Neural cell (in vitro differentiated cells): ENCODE measurements around the gene OGFOD3. TPM values are rescaled to one million over a fixed set of nuclear protein-coding genes. Genes with fewer than 3 reads are reported as not detected.

Source experiments
- H2AFZ ChIP-seq: fragments of 200-600, 300-800 bp; sonication (generic), shearing (Covaris generic); 2 replicates; pipeline ENCODE4 v1.6.0; 2014; ENCODE audit warnings: low read depth, mild to moderate bottlenecking, antibody characterized with exemption, low read length, moderate library complexity
- H3F3A ChIP-seq: fragments of 200-600 bp; shearing (Covaris generic); 2 replicates; pipeline ENCODE4 v1.6.1; 2016; ENCODE audit warnings: mild to moderate bottlenecking, moderate library complexity, mixed read lengths, antibody characterized with exemption, low read length; ENCODE audit not compliant: insufficient read depth, poor library complexity, severe bottlenecking
- H3K27ac ChIP-seq: fragments of 200-600, 300-800 bp; sonication (generic), shearing (Covaris generic); 2 replicates; pipeline ENCODE4 v1.5.1; 2014; ENCODE audit warnings: mild to moderate bottlenecking, low read length, moderate library complexity
- H3K27me3 ChIP-seq: fragments of 300-800, 200-600 bp; sonication (generic), shearing (Covaris generic); 2 replicates; pipeline ENCODE4 v1.6.0; 2014; ENCODE audit warnings: mild to moderate bottlenecking, low read depth, low read length, moderate library complexity; ENCODE audit not compliant: insufficient read depth
- H3K36me3 ChIP-seq: fragments of 300-800, 200-600 bp; sonication (generic), shearing (Covaris generic); 2 replicates; pipeline ENCODE4 v1.5.1; 2014; ENCODE audit warnings: mild to moderate bottlenecking, antibody characterized with exemption, low read length, moderate library complexity; ENCODE audit not compliant: insufficient read depth
- H3K4me2 ChIP-seq: fragments of 300-800, 200-600 bp; sonication (generic), shearing (Covaris generic); 2 replicates; pipeline ENCODE4 v1.6.0; 2014; ENCODE audit warnings: mild to moderate bottlenecking, low read length
- H3K4me3 ChIP-seq: fragments of 300-800, 200-600 bp; sonication (generic), shearing (Covaris generic); 2 replicates; pipeline ENCODE4 v1.5.1; 2014; ENCODE audit warnings: mild to moderate bottlenecking, low read length, moderate library complexity
- H3K79me2 ChIP-seq: fragments of 200-600 bp; shearing (Covaris generic); replicated peaks from 2 replicates; pipeline ENCODE4 v1.6.0; 2014; ENCODE audit warnings: mild to moderate bottlenecking, low read length, moderate library complexity; ENCODE audit not compliant: insufficient read depth
- H3K9ac ChIP-seq: fragments of 300-800, 200-600 bp; sonication (generic), shearing (Covaris generic); 2 replicates; pipeline ENCODE4 v1.6.1; 2016; ENCODE audit warnings: mild to moderate bottlenecking, low read length, mixed read lengths
- H3K9me2 ChIP-seq: fragments of 200-600 bp; shearing (Covaris generic); 2 replicates; pipeline ENCODE4 v1.6.1; 2016; ENCODE audit warnings: mild to moderate bottlenecking, low read length, mixed read lengths; ENCODE audit not compliant: insufficient read depth
- H3K9me3 ChIP-seq: fragments of 200-600, 300-800 bp; sonication (generic), shearing (Covaris generic); 2 replicates; pipeline ENCODE4 v1.6.1; 2016; ENCODE audit warnings: mild to moderate bottlenecking, mixed run types, low read length, moderate library complexity, mixed read lengths
- H4K20me1 ChIP-seq: fragments of 200-600 bp; shearing (Covaris generic); 2 replicates; pipeline ENCODE4 v1.6.1; 2016; ENCODE audit warnings: mild to moderate bottlenecking, mixed run types; ENCODE audit not compliant: insufficient read depth
- CTCF ChIP-seq: fragments of 450-650 bp; IDR thresholded peaks from 2 replicates; pipeline ENCODE4 v1.5.1; 2014; ENCODE audit warnings: antibody characterized with exemption, mild to moderate bottlenecking, moderate library complexity; ENCODE audit not compliant: poor library complexity, severe bottlenecking
- EZH2 ChIP-seq: fragments of 200-600, 300-800 bp; shearing (Covaris generic), sonication (generic); IDR thresholded peaks from 2 replicates; pipeline ENCODE4 v1.6.1; 2014; ENCODE audit warnings: antibody characterized with exemption, low read length, borderline replicate concordance, mild to moderate bottlenecking; ENCODE audit not compliant: insufficient read depth, poor library complexity, severe bottlenecking
- RAD21 ChIP-seq: fragments of 450-650 bp; conservative IDR thresholded peaks from 2 replicates; pipeline ENCODE4 v1.6.1; 2014; ENCODE audit warnings: antibody characterized with exemption, mild to moderate bottlenecking, moderate library complexity
- REST ChIP-seq: IDR thresholded peaks from 2 replicates; pipeline ENCODE4 v1.6.1; 2012; ENCODE audit warnings: borderline replicate concordance
- SMC3 ChIP-seq: fragments of 450-650 bp; conservative IDR thresholded peaks from 2 replicates; pipeline ENCODE4 v1.6.1; 2014; ENCODE audit warnings: antibody characterized with exemption, mild to moderate bottlenecking, moderate library complexity; ENCODE audit not compliant: poor library complexity
- TAF1 ChIP-seq: IDR thresholded peaks from 2 replicates; pipeline ENCODE4 v1.6.1; 2012; ENCODE audit warnings: low read depth
- polyA plus RNA-seq: library from polyadenylated mRNA; depleted of rRNA; stranded (reverse); fragments of >200 nt; gene quantifications from 2 replicates; pipeline ENCODE4 v1.2.3, GENCODE V29; 2014

OGFOD3 gene
- polyA plus RNA-seq, 1 donor from 2014 or later, result 22.6 TPM

GRCh38 chr17:82397449-82398335, 20.7 kb downstream of the OGFOD3 start:
- no peaks in the 10 kb centered on the region for H3K9me2 ChIP-seq
- no peaks in the 10 kb centered on the region for H3K9me3 ChIP-seq
- H3F3A ChIP-seq, result no peaks in the 10 kb centered on the region
- no peak overlapping the region for H2AFZ ChIP-seq
- no peaks in the 10 kb centered on the region for H3K79me2 ChIP-seq
- no peaks in the 10 kb centered on the region for H3K27me3 ChIP-seq
- H3K4me2 ChIP-seq, result no peak overlapping the region
- no peak for TF ChIP-seq TAF1
- TF ChIP-seq EZH2, result no peak
- no peak for TF ChIP-seq SMC3
- H3K27ac ChIP-seq, result no peak overlapping the region
- no peak overlapping the region for H3K9ac ChIP-seq
- H3K36me3 ChIP-seq, result no peaks in the 10 kb centered on the region
- no peak overlapping the region for H3K4me3 ChIP-seq
- H4K20me1 ChIP-seq, result no peaks in the 10 kb centered on the region

GRCh38 chr17:82396601-82397435, 21.6 kb downstream of the OGFOD3 start:
- H3K4me3 ChIP-seq, result no peak overlapping the region
- no peaks in the 10 kb centered on the region for H3K36me3 ChIP-seq
- no peak for TF ChIP-seq EZH2
- TF ChIP-seq RAD21, result no peak
- no peak for TF ChIP-seq SMC3
- no peak for TF ChIP-seq REST
- no peak for TF ChIP-seq CTCF
- H4K20me1 ChIP-seq, result no peaks in the 10 kb centered on the region
- H3K9ac ChIP-seq, result no peak overlapping the region
- no peaks in the 10 kb centered on the region for H3F3A ChIP-seq
- no peaks in the 10 kb centered on the region for H3K9me2 ChIP-seq
- no peaks in the 10 kb centered on the region for H3K79me2 ChIP-seq
- no peak overlapping the region for H3K27ac ChIP-seq
- no peak overlapping the region for H2AFZ ChIP-seq
- H3K4me2 ChIP-seq, result no peak overlapping the region
- H3K27me3 ChIP-seq, result no peaks in the 10 kb centered on the region
- no peaks in the 10 kb centered on the region for H3K9me3 ChIP-seq
